Peyer's patch (tissue), 4 donors: Measurements from ENCODE around the gene HSDL1.

ENCODE experiments used
- CTCF ChIP-seq, 6 experiments: fragments of 450-650 bp in 4 of 6; fragments of 200-600 bp in 2 of 6; sonication (generic) in 1 of 6; IDR thresholded peaks; one replicate each; pipeline ENCODE4 v1.5.1; 2017 to 2019; ENCODE audit warnings: antibody characterized with exemption in 6 of 6, mild to moderate bottlenecking in 3 of 6, moderate library complexity in 1 of 6
- POLR2A ChIP-seq, 2 donors: fragments of 450-650 bp; IDR thresholded peaks; one replicate each; pipeline ENCODE4 v1.5.1; 2017; ENCODE audit warnings: antibody characterized with exemption in 2 of 2, mild to moderate bottlenecking in 2 of 2, moderate library complexity in 2 of 2

DNA sequence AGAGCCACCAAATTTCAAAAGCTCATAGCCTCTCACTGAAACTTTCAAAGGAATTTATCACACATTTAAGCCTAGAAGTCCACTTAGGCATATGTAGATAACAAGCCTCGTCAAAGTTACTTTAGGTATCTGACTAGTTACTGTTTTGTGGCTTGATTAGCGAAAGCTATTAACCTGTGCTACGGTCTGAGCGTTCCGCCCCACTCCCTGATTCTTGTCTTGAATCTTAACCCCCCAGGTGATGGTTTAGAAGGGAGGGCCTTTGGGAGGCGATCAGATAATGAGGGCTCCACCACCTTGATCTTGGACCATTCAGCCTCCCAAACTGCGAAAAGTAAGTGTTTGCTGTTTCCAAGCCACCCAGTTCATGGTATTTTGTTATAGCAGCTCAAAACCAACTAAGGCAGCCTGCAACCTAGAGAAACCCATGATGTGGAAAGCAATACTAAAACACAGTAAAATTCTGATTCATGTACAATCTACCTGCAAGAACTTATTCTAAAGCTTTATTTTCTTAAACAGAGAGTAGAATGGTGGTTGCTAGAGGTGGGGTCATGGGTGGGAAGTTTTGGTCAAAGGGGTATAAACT lies 7.1 kb downstream of the HSDL1 start:
- TF ChIP-seq CTCF (IDR thresholded peaks at IDR 0.05) (no peak), POLR2A (IDR thresholded peaks at IDR 0.05) (no peak)
